NT2/D1 (cell line): Measurements from ENCODE around the gene MEGF6.

ENCODE experiments used
- YY1 ChIP-seq: IDR thresholded peaks from 2 replicates; pipeline ENCODE4 v1.6.1; 2011; ENCODE audit not compliant: insufficient read length, insufficient read depth
- ZNF274 ChIP-seq: IDR thresholded peaks from 2 replicates; pipeline ENCODE4 v1.6.1; 2011; ENCODE audit warnings: mild to moderate bottlenecking, low read depth, low read length

GRCh38 chr1:3557366-3557765, 53.9 kb downstream of the MEGF6 start:
- no peak for TF ChIP-seq YY1
- TF ChIP-seq ZNF274 = no peak
